NT2/D1 (cell line): ENCODE data around the gene LTBR.
"Not testable (repeated sequence)": the region's sequence is repeated elsewhere in the genome, so short reads cannot be mapped to it uniquely, and the experiment has no call there.

ENCODE experiments used
- DNase-seq: peaks from one replicate; pipeline ENCODE4 v3.0.0-alpha.2; 2011; ENCODE audit warnings: low read depth, low spot score
- H3K27me3 ChIP-seq: 2 replicates; pipeline ENCODE4 v1.6.0; 2011; ENCODE audit warnings: mild to moderate bottlenecking; ENCODE audit not compliant: insufficient read length, insufficient read depth
- H3K36me3 ChIP-seq: 2 replicates; pipeline ENCODE4 v1.6.1; 2011; ENCODE audit warnings: mild to moderate bottlenecking, low read length, mixed read lengths; ENCODE audit not compliant: insufficient read depth, insufficient read length
- H3K4me1 ChIP-seq: 2 replicates; pipeline ENCODE4 v1.5.1; 2011; ENCODE audit not compliant: insufficient read depth, insufficient read length
- H3K4me3 ChIP-seq: 2 replicates; pipeline ENCODE4 v1.5.1; 2011; ENCODE audit warnings: low read depth; ENCODE audit not compliant: insufficient read length
- H3K9ac ChIP-seq: 2 replicates; pipeline ENCODE4 v1.6.0; 2011; ENCODE audit warnings: low read depth; ENCODE audit not compliant: insufficient read length
- H3K9me3 ChIP-seq: 2 replicates; pipeline ENCODE4 v1.5.1; 2011; ENCODE audit warnings: mild to moderate bottlenecking, low read length; ENCODE audit not compliant: insufficient read depth
- SUZ12 ChIP-seq: IDR thresholded peaks from 2 replicates; pipeline ENCODE4 v1.6.1; 2011; ENCODE audit not compliant: insufficient read length, insufficient read depth; ENCODE audit errors: extremely low read depth
- YY1 ChIP-seq: IDR thresholded peaks from 2 replicates; pipeline ENCODE4 v1.6.1; 2011; ENCODE audit not compliant: insufficient read length, insufficient read depth
- ZNF274 ChIP-seq: IDR thresholded peaks from 2 replicates; pipeline ENCODE4 v1.6.1; 2011; ENCODE audit warnings: mild to moderate bottlenecking, low read depth, low read length

The LTBR gene

GRCh38 chr12:6420364-6420763, 36.4 kb downstream of the LTBR start:
- H3K9me3 ChIP-seq: no peaks in the 10 kb centered on the region
- no peaks in the 10 kb centered on the region for H3K36me3 ChIP-seq
- peaks cover 4% of the 10 kb centered on the region for H3K4me1 ChIP-seq
- no peak for DNase-seq
- no peak overlapping the region for H3K9ac ChIP-seq
- TF ChIP-seq SUZ12 (no peak), YY1 (no peak), ZNF274 (no peak)
- no peak overlapping the region for H3K4me3 ChIP-seq
- H3K27me3 ChIP-seq: peaks cover 8% of the 10 kb centered on the region

- TF ChIP-seq SUZ12 (no peak), ZNF274 (no peak), YY1 (peak; percentile 28)
- Histone ChIP-seq H3K9ac (no peak overlapping the region), H3K27me3 (peaks cover 8% of the 10 kb centered on the region), H3K4me1 (peaks cover 4% of the 10 kb centered on the region), H3K9me3 (no peaks in the 10 kb centered on the region), H3K36me3 (no peaks in the 10 kb centered on the region), H3K4me3 (no peak overlapping the region)
- peak; percentile 98 for DNase-seq
Measured at GRCh38 chr12:6423267-6424007, 39.5 kb downstream of the LTBR start.

GRCh38 chr12:6424008-6424347, 40.0 kb downstream of the LTBR start:
- TF ChIP-seq SUZ12 (no peak), YY1 (peak; percentile 3), ZNF274 (no peak)
- Histone ChIP-seq H3K4me3 (no peak overlapping the region), H3K4me1 (peaks cover 4% of the 10 kb centered on the region)

GRCh38 chr12:6424866-6425265, 40.9 kb downstream of the LTBR start:
- no peaks in the 10 kb centered on the region for H3K36me3 ChIP-seq
- no peak overlapping the region for H3K9ac ChIP-seq
- H3K4me1 ChIP-seq: peaks cover 4% of the 10 kb centered on the region
- peaks cover 8% of the 10 kb centered on the region for H3K27me3 ChIP-seq
- H3K4me3 ChIP-seq: no peak overlapping the region
- TF ChIP-seq YY1: no peak
- no peak for TF ChIP-seq ZNF274
- no peak for TF ChIP-seq SUZ12
- H3K9me3 ChIP-seq: no peaks in the 10 kb centered on the region
- no peak for DNase-seq

More at GRCh38 chr12:6424008-6424347, 40.0 kb downstream of the LTBR start:
- no peaks in the 10 kb centered on the region for H3K9me3 ChIP-seq
- no peak overlapping the region for H3K9ac ChIP-seq
- no peaks in the 10 kb centered on the region for H3K36me3 ChIP-seq
- peaks cover 8% of the 10 kb centered on the region for H3K27me3 ChIP-seq
- DNase-seq: no peak

- Histone ChIP-seq H3K9me3 (no peaks in the 10 kb centered on the region), H3K4me1 (peaks cover 10% of the 10 kb centered on the region), H3K27me3 (peaks cover 8% of the 10 kb centered on the region), H3K36me3 (no peaks in the 10 kb centered on the region), H3K4me3 (no peak overlapping the region), H3K9ac (no peak overlapping the region)
- TF ChIP-seq SUZ12 (no peak), YY1 (no peak), ZNF274 (no peak)
- no peak for DNase-seq
Measured at GRCh38 chr12:6425590-6426531, 41.9 kb downstream of the LTBR start.

- Histone ChIP-seq H3K9ac (no peak overlapping the region), H3K27me3 (peaks cover 8% of the 10 kb centered on the region), H3K4me3 (no peak overlapping the region), H3K36me3 (no peaks in the 10 kb centered on the region), H3K4me1 (peaks cover 10% of the 10 kb centered on the region), H3K9me3 (no peaks in the 10 kb centered on the region)
- TF ChIP-seq SUZ12: no peak
- TF ChIP-seq YY1: no peak
- TF ChIP-seq ZNF274: no peak
- no peak for DNase-seq
Measured at GRCh38 chr12:6426882-6427671, 43.1 kb downstream of the LTBR start.

GRCh38 chr12:6427796-6428195, 43.8 kb downstream of the LTBR start:
- H3K4me3 ChIP-seq, H3K36me3 ChIP-seq, H3K9me3 ChIP-seq, H3K9ac ChIP-seq, DNase-seq, H3K27me3 ChIP-seq: not testable (repeated sequence)
- H3K4me1 ChIP-seq: peaks cover 10% of the 10 kb centered on the region
